ENCODE data around the gene CLEC2A. TPM values are rescaled to one million over a fixed set of nuclear protein-coding genes. Genes with fewer than 3 reads are reported as not detected.

CLEC2A gene
- polyA plus RNA-seq, 1 donor from 2014 or later, result not detected

GRCh38 chr12:9919443-9919842, 12.7 kb downstream of the CLEC2A start:
- no peaks in the 10 kb centered on the region for H3K27me3 ChIP-seq (ENCODE audit: insufficient read depth, low read depth, low read length)

GRCh38 chr12:9911708-9912107, 20.5 kb downstream of the CLEC2A start:
- Histone ChIP-seq H3K4me3 (ENCODE audit: low read length) (peak overlapping the region; percentile 63), H3F3A (ENCODE audit: insufficient read depth, low read length, poor library complexity, severe bottlenecking) (no peaks in the 10 kb centered on the region), H3K9me3 (ENCODE audit: low read length) (no peaks in the 10 kb centered on the region), H3K9ac (ENCODE audit: low read length) (peak overlapping the region; percentile 68), H4K20me1 (ENCODE audit: insufficient read depth) (no peaks in the 10 kb centered on the region), H3K27ac (ENCODE audit: low read length) (peak overlapping the region; percentile 85), H3K79me2 (replicated peaks; ENCODE audit: insufficient read depth, low read length) (peaks cover 5% of the 10 kb centered on the region), H3K36me3 (ENCODE audit: insufficient read depth, low read length) (no peaks in the 10 kb centered on the region), H3K27me3 (ENCODE audit: insufficient read depth, low read depth, low read length) (no peaks in the 10 kb centered on the region), H3K4me2 (ENCODE audit: low read length) (no peak overlapping the region), H3K9me2 (ENCODE audit: insufficient read depth, low read length) (no peaks in the 10 kb centered on the region), H2AFZ (ENCODE audit: low read depth, low read length) (no peak overlapping the region)
- no peak for TF ChIP-seq MXI1 (conservative IDR thresholded peaks at IDR 0.05; ENCODE audit: poor library complexity, severe bottlenecking)
- TF ChIP-seq CTCF (IDR thresholded peaks at IDR 0.05; ENCODE audit: poor library complexity, severe bottlenecking), result no peak
- TF ChIP-seq POLR2AphosphoS5 (IDR thresholded peaks at IDR 0.05), result no peak
- no peak for TF ChIP-seq RAD21 (conservative IDR thresholded peaks at IDR 0.05)
- no peak for TF ChIP-seq TAF1 (IDR thresholded peaks at IDR 0.05; ENCODE audit: low read depth)
- no peak for TF ChIP-seq SMC3 (conservative IDR thresholded peaks at IDR 0.05; ENCODE audit: poor library complexity)
- no peak for TF ChIP-seq EZH2 (IDR thresholded peaks at IDR 0.05; ENCODE audit: borderline replicate concordance, insufficient read depth, low read length, poor library complexity, severe bottlenecking)
- no peak for TF ChIP-seq EP300 (conservative IDR thresholded peaks at IDR 0.05; ENCODE audit: poor library complexity, severe bottlenecking)

More at GRCh38 chr12:9919443-9919842, 12.7 kb downstream of the CLEC2A start:
- TF ChIP-seq SMC3 (conservative IDR thresholded peaks at IDR 0.05; ENCODE audit: poor library complexity) (no peak), REST (IDR thresholded peaks at IDR 0.05; ENCODE audit: borderline replicate concordance) (no peak), EZH2 (IDR thresholded peaks at IDR 0.05; ENCODE audit: borderline replicate concordance, insufficient read depth, low read length, poor library complexity, severe bottlenecking) (no peak), EP300 (conservative IDR thresholded peaks at IDR 0.05; ENCODE audit: poor library complexity, severe bottlenecking) (no peak), TAF1 (IDR thresholded peaks at IDR 0.05; ENCODE audit: low read depth) (no peak), MXI1 (conservative IDR thresholded peaks at IDR 0.05; ENCODE audit: poor library complexity, severe bottlenecking) (no peak), RAD21 (conservative IDR thresholded peaks at IDR 0.05) (no peak), POLR2AphosphoS5 (IDR thresholded peaks at IDR 0.05) (no peak), CTCF (IDR thresholded peaks at IDR 0.05; ENCODE audit: poor library complexity, severe bottlenecking) (no peak)
- no peaks in the 10 kb centered on the region for H4K20me1 ChIP-seq (ENCODE audit: insufficient read depth)
- no peak overlapping the region for H3K27ac ChIP-seq (ENCODE audit: low read length)
- H3K4me2 ChIP-seq (ENCODE audit: low read length), result no peak overlapping the region
- no peak overlapping the region for H3K9ac ChIP-seq (ENCODE audit: low read length)
- H3K9me2 ChIP-seq (ENCODE audit: insufficient read depth, low read length), result no peaks in the 10 kb centered on the region
- H3F3A ChIP-seq (ENCODE audit: insufficient read depth, low read length, poor library complexity, severe bottlenecking), result no peaks in the 10 kb centered on the region
- H3K36me3 ChIP-seq (ENCODE audit: insufficient read depth, low read length), result no peaks in the 10 kb centered on the region
- H3K4me3 ChIP-seq (ENCODE audit: low read length), result no peak overlapping the region
- no peaks in the 10 kb centered on the region for H3K79me2 ChIP-seq (replicated peaks; ENCODE audit: insufficient read depth, low read length)
- H3K9me3 ChIP-seq (ENCODE audit: low read length), result no peaks in the 10 kb centered on the region
- H2AFZ ChIP-seq (ENCODE audit: low read depth, low read length), result no peak overlapping the region

Measured in neural cell (in vitro differentiated cells).